ENCODE measurements around the gene TOM1.
A peak's percentile ranks its signal among the peaks of the same experiment; 100 is the strongest.

DNA sequence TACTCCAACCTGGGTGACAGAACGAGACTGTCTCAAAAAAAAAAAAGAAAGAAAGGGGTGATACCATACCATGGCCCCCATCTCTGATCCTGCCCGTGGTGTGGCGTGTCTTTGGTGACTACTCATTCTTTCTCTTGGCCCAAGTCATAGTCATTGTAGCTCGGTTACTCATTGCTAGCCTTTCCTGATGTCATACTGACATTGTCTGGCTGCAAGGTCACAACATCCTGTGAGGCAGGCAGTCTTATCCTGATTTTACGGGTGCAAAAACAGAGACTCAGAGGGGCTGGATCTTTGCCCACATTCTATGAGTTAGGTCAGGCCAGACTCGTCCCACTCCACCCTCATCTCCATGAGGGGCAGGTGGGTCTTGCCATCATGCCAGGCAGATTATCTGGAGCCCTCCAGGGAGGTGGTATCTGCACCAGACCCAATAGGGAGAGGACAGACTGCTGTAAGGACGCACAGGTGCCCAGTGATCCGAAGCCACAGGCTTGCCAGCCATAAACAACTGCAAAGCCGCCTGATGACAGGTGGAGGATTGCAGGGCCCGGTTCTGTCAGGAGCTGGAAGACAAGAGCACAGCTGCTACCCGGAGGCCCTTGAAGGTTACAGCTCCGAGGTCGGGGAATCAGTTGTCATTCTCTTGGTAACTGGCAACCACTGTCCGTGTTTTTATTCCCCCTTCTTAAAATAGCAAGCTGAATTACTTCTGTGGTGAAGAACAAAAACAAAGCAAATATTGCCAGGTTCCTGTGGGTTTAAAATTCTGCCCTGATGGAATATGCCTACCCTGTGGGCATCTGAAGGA is 13.8 kb downstream of the TOM1 start:
- TF ChIP-seq, protein P1, sequence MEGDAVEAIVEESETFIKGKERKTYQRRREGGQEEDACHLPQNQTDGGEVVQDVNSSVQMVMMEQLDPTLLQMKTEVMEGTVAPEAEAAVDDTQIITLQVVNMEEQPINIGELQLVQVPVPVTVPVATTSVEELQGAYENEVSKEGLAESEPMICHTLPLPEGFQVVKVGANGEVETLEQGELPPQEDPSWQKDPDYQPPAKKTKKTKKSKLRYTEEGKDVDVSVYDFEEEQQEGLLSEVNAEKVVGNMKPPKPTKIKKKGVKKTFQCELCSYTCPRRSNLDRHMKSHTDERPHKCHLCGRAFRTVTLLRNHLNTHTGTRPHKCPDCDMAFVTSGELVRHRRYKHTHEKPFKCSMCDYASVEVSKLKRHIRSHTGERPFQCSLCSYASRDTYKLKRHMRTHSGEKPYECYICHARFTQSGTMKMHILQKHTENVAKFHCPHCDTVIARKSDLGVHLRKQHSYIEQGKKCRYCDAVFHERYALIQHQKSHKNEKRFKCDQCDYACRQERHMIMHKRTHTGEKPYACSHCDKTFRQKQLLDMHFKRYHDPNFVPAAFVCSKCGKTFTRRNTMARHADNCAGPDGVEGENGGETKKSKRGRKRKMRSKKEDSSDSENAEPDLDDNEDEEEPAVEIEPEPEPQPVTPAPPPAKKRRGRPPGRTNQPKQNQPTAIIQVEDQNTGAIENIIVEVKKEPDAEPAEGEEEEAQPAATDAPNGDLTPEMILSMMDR (IDR thresholded peaks at IDR 0.05 in 8 of 11, conservative IDR thresholded peaks at IDR 0.05 in 3 of 11), result no peak
- TF ChIP-seq POLR2AphosphoS5 (IDR thresholded peaks at IDR 0.05) (peak in 2 of 3 donors; percentile 30 to 72), POLR2A (IDR thresholded peaks at IDR 0.05) (no peak)
